ENCODE measurements around the gene ZC3H13.

ZC3H13 gene

DNA sequence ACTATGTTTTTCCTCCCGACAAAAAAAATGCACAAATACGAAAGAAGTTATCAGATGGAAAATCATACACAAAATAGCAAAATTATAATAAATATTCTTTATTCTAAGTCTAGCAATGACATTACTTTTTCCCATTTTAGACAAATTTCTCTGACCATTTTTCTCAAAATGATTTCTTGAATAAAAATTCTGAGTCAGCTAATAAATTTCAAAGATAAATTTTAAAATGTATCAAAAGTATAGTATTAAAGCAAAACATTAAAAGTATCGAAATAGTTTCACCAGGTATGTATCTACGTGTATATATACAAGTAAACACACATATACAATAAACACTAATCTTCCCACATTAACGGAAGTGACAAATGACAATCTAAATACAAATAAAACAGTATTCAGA is 8.9 kb downstream of the ZC3H13 start:
- no peak overlapping the region for H3K4me3 ChIP-seq (ENCODE audit: low read length in 2 of 2)
- no peaks in the 10 kb centered on the region for H3K4me1 ChIP-seq (ENCODE audit: control insufficient read depth in 2 of 2, insufficient read depth in 2 of 2, low read length in 2 of 2)
- H3K9me3 ChIP-seq (ENCODE audit: control insufficient read depth in 2 of 2, low read length in 2 of 2) = no peaks in the 10 kb centered on the region
- no peaks in the 10 kb centered on the region for H3K27me3 ChIP-seq (ENCODE audit: control insufficient read depth in 2 of 2, insufficient read depth in 2 of 2, low read length in 2 of 2)
- H3K36me3 ChIP-seq (ENCODE audit: control insufficient read depth in 2 of 2, insufficient read depth in 2 of 2, low read length in 2 of 2) = peaks cover 8 to 10% of the 10 kb centered on the region in 2 donors
- no peak overlapping the region for H3K27ac ChIP-seq (ENCODE audit: low read depth in 2 of 2, low read length in 2 of 2)
- no peak overlapping the region for H3K9ac ChIP-seq (ENCODE audit: low read depth in 1 of 2, low read length in 2 of 2)

GRCh38 chr13:46041419-46041839 is 11.1 kb downstream of the ZC3H13 start:
- Histone ChIP-seq H3K4me3 (ENCODE audit: low read length in 2 of 2) (no peak overlapping the region), H3K27ac (ENCODE audit: low read depth in 2 of 2, low read length in 2 of 2) (no peak overlapping the region), H3K9ac (ENCODE audit: low read depth in 1 of 2, low read length in 2 of 2) (no peak overlapping the region), H3K4me1 (ENCODE audit: control insufficient read depth in 2 of 2, insufficient read depth in 2 of 2, low read length in 2 of 2) (no peaks in the 10 kb centered on the region), H3K27me3 (ENCODE audit: control insufficient read depth in 2 of 2, insufficient read depth in 2 of 2, low read length in 2 of 2) (no peaks in the 10 kb centered on the region), H3K36me3 (ENCODE audit: control insufficient read depth in 2 of 2, insufficient read depth in 2 of 2, low read length in 2 of 2) (peaks cover 16 to 17% of the 10 kb centered on the region in 2 donors), H3K9me3 (ENCODE audit: control insufficient read depth in 2 of 2, low read length in 2 of 2) (no peaks in the 10 kb centered on the region)

DNA sequence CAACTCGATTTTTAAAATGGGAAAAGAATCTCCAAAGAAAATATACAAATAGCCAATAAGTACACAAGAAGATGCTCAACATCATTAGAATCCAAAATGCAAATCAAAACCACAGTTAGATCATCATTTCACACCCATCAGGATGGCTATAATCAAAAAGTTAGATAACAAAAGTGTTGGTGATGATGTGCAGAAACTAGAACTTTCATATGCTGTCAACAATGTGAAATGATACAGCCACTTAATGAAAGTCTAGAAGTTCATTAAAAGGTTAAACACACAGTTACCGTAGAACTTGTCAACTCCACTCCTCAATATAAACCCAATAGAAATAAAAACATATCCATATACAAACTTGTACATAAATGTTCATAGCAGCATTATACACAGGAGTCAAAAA is 11.8 kb downstream of the ZC3H13 start:
- Histone ChIP-seq H3K9me3 (ENCODE audit: control insufficient read depth in 2 of 2, low read length in 2 of 2) (no peaks in the 10 kb centered on the region), H3K27ac (ENCODE audit: low read depth in 2 of 2, low read length in 2 of 2) (no peak overlapping the region), H3K36me3 (ENCODE audit: control insufficient read depth in 2 of 2, insufficient read depth in 2 of 2, low read length in 2 of 2) (peaks cover 16 to 18% of the 10 kb centered on the region in 2 donors), H3K4me1 (ENCODE audit: control insufficient read depth in 2 of 2, insufficient read depth in 2 of 2, low read length in 2 of 2) (no peaks in the 10 kb centered on the region), H3K4me3 (ENCODE audit: low read length in 2 of 2) (no peak overlapping the region), H3K27me3 (ENCODE audit: control insufficient read depth in 2 of 2, insufficient read depth in 2 of 2, low read length in 2 of 2) (no peaks in the 10 kb centered on the region), H3K9ac (ENCODE audit: low read depth in 1 of 2, low read length in 2 of 2) (no peak overlapping the region)

DNA sequence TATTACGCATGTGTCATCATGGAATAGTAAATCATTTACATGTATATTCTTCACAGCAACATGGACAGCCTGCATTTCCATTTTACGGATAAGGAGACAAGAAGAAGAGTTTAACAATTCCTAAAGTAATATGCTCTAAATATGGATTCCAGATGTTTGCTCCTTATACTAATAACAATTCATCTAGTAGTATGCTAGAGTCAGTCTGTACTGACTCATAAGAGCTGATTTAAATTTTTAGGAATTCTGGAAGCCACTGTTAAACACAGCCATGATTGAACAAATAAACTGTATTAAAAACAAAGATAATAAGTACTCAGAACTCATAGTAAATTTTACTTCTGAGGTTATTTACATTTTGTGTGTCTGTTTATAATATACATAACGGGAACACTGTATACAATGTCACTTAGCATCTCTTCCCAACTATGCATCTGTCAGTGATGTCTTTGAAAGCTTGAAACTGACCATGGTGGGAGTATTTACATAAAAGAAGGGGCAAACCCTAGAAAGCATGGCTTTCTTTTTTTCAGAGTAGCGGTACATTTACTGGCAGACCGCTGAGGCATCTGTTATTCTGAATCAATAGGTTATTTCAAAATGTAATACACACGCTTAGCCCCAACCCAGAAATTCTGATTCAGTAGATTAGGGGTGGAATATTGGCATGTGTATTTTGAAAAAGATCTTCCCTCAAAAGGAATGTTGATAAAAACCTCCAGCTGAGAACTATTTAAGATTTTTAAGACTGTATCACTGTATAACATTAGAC is 12.9 kb downstream of the ZC3H13 start:
- Histone ChIP-seq H3K27ac (ENCODE audit: low read depth in 2 of 2, low read length in 2 of 2) (no peak overlapping the region), H3K9ac (ENCODE audit: low read depth in 1 of 2, low read length in 2 of 2) (no peak overlapping the region), H3K36me3 (ENCODE audit: control insufficient read depth in 2 of 2, insufficient read depth in 2 of 2, low read length in 2 of 2) (peaks cover 19% of the 10 kb centered on the region in 2 donors), H3K27me3 (ENCODE audit: control insufficient read depth in 2 of 2, insufficient read depth in 2 of 2, low read length in 2 of 2) (no peaks in the 10 kb centered on the region), H3K4me3 (ENCODE audit: low read length in 2 of 2) (no peak overlapping the region), H3K9me3 (ENCODE audit: control insufficient read depth in 2 of 2, low read length in 2 of 2) (no peaks in the 10 kb centered on the region), H3K4me1 (ENCODE audit: control insufficient read depth in 2 of 2, insufficient read depth in 2 of 2, low read length in 2 of 2) (no peaks in the 10 kb centered on the region)

DNA sequence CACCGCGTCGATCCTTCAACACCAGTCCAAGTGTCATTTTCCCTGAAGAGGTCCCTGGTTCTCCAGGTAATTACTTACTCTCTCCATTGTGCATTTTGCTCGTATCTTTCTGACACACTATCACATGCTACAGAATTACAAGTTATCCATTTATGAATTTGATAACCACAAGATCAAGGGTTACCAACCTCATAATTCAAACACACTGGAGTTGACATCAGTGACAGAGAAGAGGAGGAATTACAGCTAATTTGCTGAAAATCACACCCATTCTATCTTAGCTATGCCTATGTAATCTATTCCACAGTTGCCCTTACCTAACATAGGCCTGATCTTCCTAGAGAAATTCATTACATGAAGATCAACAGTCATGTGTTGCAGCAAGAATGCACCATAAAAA is 14.2 kb downstream of the ZC3H13 start:
- Histone ChIP-seq H3K4me3 (ENCODE audit: low read length in 2 of 2) (no peak overlapping the region), H3K4me1 (ENCODE audit: control insufficient read depth in 2 of 2, insufficient read depth in 2 of 2, low read length in 2 of 2) (no peaks in the 10 kb centered on the region), H3K36me3 (ENCODE audit: control insufficient read depth in 2 of 2, insufficient read depth in 2 of 2, low read length in 2 of 2) (peaks cover 19 to 21% of the 10 kb centered on the region in 2 donors), H3K9ac (ENCODE audit: low read depth in 1 of 2, low read length in 2 of 2) (no peak overlapping the region), H3K27me3 (ENCODE audit: control insufficient read depth in 2 of 2, insufficient read depth in 2 of 2, low read length in 2 of 2) (no peaks in the 10 kb centered on the region), H3K27ac (ENCODE audit: low read depth in 2 of 2, low read length in 2 of 2) (no peak overlapping the region), H3K9me3 (ENCODE audit: control insufficient read depth in 2 of 2, low read length in 2 of 2) (no peaks in the 10 kb centered on the region)

- H3K27ac ChIP-seq (ENCODE audit: low read depth in 2 of 2, low read length in 2 of 2) = no peak overlapping the region
Observed at GRCh38 chr13:46035066-46035465, 17.5 kb downstream of the ZC3H13 start.

DNA sequence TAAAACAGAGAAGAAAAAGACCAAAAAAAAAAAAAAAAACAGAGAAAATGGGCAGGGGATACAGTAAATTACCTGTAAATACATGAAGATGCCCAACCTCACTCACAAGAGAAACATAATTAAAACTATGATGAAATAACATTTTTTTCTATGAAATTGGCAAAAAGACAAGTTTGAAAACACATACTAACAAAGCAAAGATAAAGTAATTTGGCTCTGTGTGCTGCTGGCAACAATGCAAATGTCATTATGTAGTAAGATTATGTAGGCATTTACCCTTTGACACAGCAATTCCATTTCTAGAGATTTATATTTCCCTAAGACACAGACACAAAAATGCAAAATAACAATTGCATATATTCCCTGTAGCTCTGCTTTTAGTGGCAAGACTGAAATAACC is 20.2 kb downstream of the ZC3H13 start:
- Histone ChIP-seq H3K36me3 (ENCODE audit: control insufficient read depth in 2 of 2, insufficient read depth in 2 of 2, low read length in 2 of 2) (peaks cover 3 to 4% of the 10 kb centered on the region in 2 donors), H3K4me1 (ENCODE audit: control insufficient read depth in 2 of 2, insufficient read depth in 2 of 2, low read length in 2 of 2) (no peaks in the 10 kb centered on the region), H3K9me3 (ENCODE audit: control insufficient read depth in 2 of 2, low read length in 2 of 2) (no peaks in the 10 kb centered on the region), H3K27me3 (ENCODE audit: control insufficient read depth in 2 of 2, insufficient read depth in 2 of 2, low read length in 2 of 2) (no peaks in the 10 kb centered on the region), H3K9ac (ENCODE audit: low read depth in 1 of 2, low read length in 2 of 2) (no peak overlapping the region), H3K27ac (ENCODE audit: low read depth in 2 of 2, low read length in 2 of 2) (no peak overlapping the region), H3K4me3 (ENCODE audit: low read length in 2 of 2) (no peak overlapping the region)

More at GRCh38 chr13:46035066-46035465, 17.5 kb downstream of the ZC3H13 start:
- Histone ChIP-seq H3K4me1 (ENCODE audit: control insufficient read depth in 2 of 2, insufficient read depth in 2 of 2, low read length in 2 of 2) (no peaks in the 10 kb centered on the region), H3K27me3 (ENCODE audit: control insufficient read depth in 2 of 2, insufficient read depth in 2 of 2, low read length in 2 of 2) (no peaks in the 10 kb centered on the region), H3K9ac (ENCODE audit: low read depth in 1 of 2, low read length in 2 of 2) (no peak overlapping the region), H3K9me3 (ENCODE audit: control insufficient read depth in 2 of 2, low read length in 2 of 2) (no peaks in the 10 kb centered on the region), H3K36me3 (ENCODE audit: control insufficient read depth in 2 of 2, insufficient read depth in 2 of 2, low read length in 2 of 2) (peaks cover 16% of the 10 kb centered on the region in 2 donors), H3K4me3 (ENCODE audit: low read length in 2 of 2) (no peak overlapping the region)

DNA sequence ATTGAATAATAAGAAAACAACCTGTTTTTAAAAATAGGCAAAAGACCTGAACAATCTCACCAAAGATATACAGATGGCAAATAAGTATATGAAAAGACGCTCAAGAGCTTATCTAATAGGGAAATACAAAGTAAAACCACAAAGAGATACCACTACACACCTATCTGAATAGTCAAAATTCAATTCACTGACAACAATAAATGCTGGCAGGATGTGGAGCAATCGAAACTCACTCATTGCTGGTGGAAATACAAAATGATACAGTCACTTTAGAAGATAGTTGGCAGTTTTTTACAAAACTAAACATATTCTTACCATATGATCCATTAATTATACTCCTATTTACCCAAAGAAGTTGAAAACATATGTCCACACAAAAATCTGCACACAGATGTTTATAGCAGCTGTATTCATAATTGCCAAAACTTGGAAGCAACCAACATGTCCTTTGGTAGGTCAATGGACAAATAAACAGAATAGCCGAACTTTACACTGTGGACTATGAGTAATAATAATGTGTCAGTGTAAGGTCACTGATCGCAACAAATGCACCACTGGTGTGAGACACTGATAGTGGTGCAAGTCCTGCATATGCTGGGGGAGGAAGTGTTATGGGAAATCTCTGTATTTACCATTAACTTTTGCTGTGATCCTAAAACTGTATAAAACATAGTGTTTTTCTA is 20.8 kb downstream of the ZC3H13 start:
- H3K9ac ChIP-seq (ENCODE audit: low read depth in 1 of 2, low read length in 2 of 2) = no peak overlapping the region
- no peak overlapping the region for H3K27ac ChIP-seq (ENCODE audit: low read depth in 2 of 2, low read length in 2 of 2)
- H3K4me1 ChIP-seq (ENCODE audit: control insufficient read depth in 2 of 2, insufficient read depth in 2 of 2, low read length in 2 of 2) = no peaks in the 10 kb centered on the region
- no peaks in the 10 kb centered on the region for H3K27me3 ChIP-seq (ENCODE audit: control insufficient read depth in 2 of 2, insufficient read depth in 2 of 2, low read length in 2 of 2)
- peaks cover 3 to 4% of the 10 kb centered on the region in 2 donors for H3K36me3 ChIP-seq (ENCODE audit: control insufficient read depth in 2 of 2, insufficient read depth in 2 of 2, low read length in 2 of 2)
- no peak overlapping the region for H3K4me3 ChIP-seq (ENCODE audit: low read length in 2 of 2)
- no peaks in the 10 kb centered on the region for H3K9me3 ChIP-seq (ENCODE audit: control insufficient read depth in 2 of 2, low read length in 2 of 2)

GRCh38 chr13:46025157-46025556 is 27.4 kb downstream of the ZC3H13 start:
- no peak overlapping the region for H3K9ac ChIP-seq (ENCODE audit: low read depth in 1 of 2, low read length in 2 of 2)
- no peak overlapping the region for H3K27ac ChIP-seq (ENCODE audit: low read depth in 2 of 2, low read length in 2 of 2)
- H3K4me1 ChIP-seq (ENCODE audit: control insufficient read depth in 2 of 2, insufficient read depth in 2 of 2, low read length in 2 of 2) = no peaks in the 10 kb centered on the region
- H3K36me3 ChIP-seq (ENCODE audit: control insufficient read depth in 2 of 2, insufficient read depth in 2 of 2, low read length in 2 of 2) = peaks cover 0 to 1% of the 10 kb centered on the region in 2 donors
- no peak overlapping the region for H3K4me3 ChIP-seq (ENCODE audit: low read length in 2 of 2)
- H3K27me3 ChIP-seq (ENCODE audit: control insufficient read depth in 2 of 2, insufficient read depth in 2 of 2, low read length in 2 of 2) = no peaks in the 10 kb centered on the region
- H3K9me3 ChIP-seq (ENCODE audit: control insufficient read depth in 2 of 2, low read length in 2 of 2) = no peaks in the 10 kb centered on the region

DNA sequence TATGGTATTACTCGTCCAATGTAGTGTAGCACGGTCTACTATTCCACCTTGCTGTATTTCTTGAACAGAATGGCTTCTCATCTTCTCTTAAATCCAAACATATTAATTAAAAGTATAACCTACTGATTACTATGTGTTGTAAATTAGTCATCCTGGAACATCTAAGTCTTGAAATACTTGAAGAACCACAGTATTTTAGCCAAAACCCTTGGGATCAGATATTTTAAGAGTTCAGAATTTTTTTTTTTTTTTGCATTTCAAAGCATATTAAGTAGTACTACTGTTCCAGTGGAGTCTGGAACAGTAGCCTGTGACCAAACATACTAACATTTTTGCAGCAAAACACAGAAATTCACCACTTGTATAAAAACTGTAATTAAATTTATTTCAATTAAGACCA is 30.1 kb downstream of the ZC3H13 start:
- no peak overlapping the region for H3K4me3 ChIP-seq (ENCODE audit: low read length in 2 of 2)

More for the DNA sequence above, 30.1 kb downstream of the ZC3H13 start:
- Histone ChIP-seq H3K9me3 (ENCODE audit: control insufficient read depth in 2 of 2, low read length in 2 of 2) (no peaks in the 10 kb centered on the region), H3K36me3 (ENCODE audit: control insufficient read depth in 2 of 2, insufficient read depth in 2 of 2, low read length in 2 of 2) (peaks cover 15 to 20% of the 10 kb centered on the region in 2 donors), H3K9ac (ENCODE audit: low read depth in 1 of 2, low read length in 2 of 2) (no peak overlapping the region), H3K27ac (ENCODE audit: low read depth in 2 of 2, low read length in 2 of 2) (no peak overlapping the region), H3K27me3 (ENCODE audit: control insufficient read depth in 2 of 2, insufficient read depth in 2 of 2, low read length in 2 of 2) (no peaks in the 10 kb centered on the region), H3K4me1 (ENCODE audit: control insufficient read depth in 2 of 2, insufficient read depth in 2 of 2, low read length in 2 of 2) (no peaks in the 10 kb centered on the region)

All from mucosa of rectum (tissue), 2 donors.